ENCODE results near the gene RFXANK.
"Not testable (repeated sequence)": the region's sequence is repeated elsewhere in the genome, so short reads cannot be mapped to it uniquely, and the experiment has no call there.

The RFXANK gene

GRCh38 chr19:19206938-19207337 is 14.9 kb downstream of the RFXANK start:
- no peak for DNase-seq (ENCODE audit: low read depth)

- DNase-seq (ENCODE audit: low read depth): no peak
Measured at GRCh38 chr19:19207637-19208572, 15.8 kb downstream of the RFXANK start.

DNA sequence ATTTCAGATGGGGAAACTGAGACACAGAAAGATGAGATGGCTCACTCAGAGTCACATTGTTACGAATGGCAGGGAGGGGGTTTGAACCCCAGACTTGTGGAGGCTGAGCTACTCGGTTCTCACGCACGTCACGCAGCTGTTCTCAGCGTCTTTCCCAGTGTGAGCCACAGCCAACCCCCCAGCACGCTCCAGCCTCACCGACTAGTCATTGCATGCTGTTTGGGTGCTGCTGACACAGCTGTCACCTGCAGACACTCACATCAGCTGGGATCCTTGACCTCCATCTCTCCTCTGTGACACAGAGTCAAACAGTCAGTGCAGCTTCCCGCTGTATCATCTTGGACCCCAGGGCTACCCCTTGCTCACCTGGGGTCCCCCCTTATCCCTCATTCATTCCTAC is 17.3 kb downstream of the RFXANK start:
- no peak for DNase-seq (ENCODE audit: low read depth)

DNA sequence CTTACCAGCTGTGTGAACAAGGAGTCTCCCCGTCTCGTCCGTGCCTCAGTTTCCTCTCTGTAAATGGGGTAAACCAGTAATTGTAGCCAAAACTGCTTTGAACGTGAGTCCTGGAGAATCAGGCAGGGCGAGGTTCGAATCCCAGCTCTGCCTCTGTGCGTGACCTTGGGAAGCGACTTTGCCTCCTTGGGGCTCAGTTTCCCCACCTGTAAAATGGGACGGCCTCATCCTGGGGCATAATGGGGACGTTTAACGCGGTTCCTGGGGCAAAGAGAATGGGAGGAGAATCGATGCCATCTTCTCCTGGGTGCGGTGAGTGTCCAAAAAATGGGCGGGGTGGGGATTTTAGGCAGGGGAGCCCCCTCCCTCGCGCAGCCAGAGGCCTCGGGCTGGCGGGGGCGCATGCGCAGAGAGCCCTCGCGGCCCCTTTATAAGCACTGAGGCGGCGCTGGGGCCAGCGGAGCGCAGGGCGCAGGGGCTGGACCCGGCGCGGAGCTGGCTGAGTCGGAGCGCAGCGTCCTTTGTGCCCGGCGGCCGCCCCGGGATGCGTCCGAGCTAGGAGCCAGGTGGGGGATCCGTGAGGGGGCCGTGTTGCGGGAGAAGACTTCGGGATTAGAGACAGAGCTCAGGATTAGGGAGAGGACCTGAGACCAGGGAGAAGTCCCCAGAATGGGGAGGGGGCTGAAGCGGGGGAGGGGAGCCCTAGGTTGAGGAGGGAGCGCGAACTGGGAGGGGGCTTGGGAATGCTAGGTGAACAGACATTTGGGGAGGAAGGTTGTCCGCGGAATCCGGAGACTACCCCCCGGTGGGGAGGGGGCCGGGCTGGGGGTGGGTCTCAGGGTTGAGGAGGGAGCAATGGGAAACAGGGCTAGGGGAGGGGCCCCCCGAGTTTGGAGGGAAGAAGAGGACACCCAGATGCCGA is 19.7 kb downstream of the RFXANK start, which contains the start of gene NCAN:
TSS of gene NCAN (plus strand) at position 460 of the 922 bp plus-strand sequence. CDS start 4,996 bp downstream, outside the sequence.
- DNase-seq (ENCODE audit: low read depth): no peak

DNA sequence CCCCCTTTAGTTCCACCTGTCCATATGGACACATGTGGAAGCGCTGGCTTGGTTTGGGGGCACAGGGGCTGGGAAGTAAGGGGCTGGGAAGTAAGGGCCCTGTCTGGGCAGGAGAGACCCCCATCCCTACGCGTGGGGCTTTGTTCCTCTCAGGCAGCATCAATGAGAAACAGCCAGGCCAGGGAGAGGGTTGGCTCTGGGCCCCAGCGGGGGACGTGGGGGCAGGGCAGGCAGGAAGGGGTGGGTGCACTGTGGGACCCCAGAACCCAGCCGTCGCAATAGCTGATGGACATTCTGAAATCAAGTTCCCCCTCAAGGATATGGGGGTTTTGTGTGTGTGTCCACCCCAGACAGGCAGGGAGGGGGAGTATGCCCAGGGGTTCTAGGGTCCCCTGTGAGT is 20.9 kb downstream of the RFXANK start:
- DNase-seq (ENCODE audit: low read depth): no peak

DNA sequence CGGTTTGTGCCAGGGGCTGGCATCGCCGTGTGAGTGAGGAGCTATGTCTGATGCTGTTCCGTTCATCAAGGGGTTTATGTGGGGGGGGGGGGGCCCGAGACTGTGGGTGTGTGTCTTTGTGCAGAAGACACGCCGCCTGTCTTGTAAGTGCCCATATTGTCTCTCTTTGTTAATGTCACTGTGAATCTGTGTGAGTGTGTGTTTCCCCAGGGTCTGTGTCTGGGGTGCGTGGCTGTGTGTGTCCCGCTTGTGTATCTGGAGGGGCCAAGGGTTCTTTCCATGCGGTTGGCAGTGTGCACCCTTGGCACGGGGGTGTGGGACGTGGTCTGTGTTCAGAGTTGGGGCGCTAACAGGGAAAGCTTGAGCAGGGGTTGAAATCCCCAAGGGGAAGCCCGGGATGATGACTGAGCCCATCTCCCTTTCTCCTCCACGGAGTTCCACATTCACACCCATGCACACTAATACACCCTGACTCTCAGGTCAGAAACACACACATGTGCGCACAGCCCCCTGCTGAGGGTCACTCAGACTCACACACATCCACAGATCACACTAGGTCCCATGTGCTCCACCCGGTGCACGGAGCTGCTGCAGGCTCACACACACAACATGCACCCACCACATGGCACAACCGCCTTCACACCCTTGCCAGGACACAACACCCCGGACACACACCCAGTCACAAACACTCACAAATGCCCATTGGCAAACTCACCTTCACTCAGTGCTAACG is 21.5 kb downstream of the RFXANK start:
- DNase-seq (ENCODE audit: low read depth): no peak

DNA sequence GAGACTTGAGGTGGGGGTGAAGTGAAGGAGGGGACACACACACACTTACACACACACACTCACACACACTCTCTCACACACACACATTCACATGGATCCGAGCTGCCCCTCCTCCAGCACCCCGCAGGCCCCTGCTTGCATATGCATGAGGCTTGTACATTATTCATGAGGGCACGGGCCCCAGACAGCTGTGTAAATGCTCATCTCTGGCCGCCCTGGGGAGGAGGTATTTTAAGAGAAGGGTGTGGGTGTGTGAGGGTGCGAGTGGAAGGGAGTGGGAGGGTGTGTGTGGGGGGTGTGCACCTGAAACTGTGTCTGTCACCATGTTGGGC is 22.1 kb downstream of the RFXANK start:
- no peak for DNase-seq (ENCODE audit: low read depth)

- no peak for DNase-seq (ENCODE audit: low read depth)
Measured at GRCh38 chr19:19214892-19215291, 22.8 kb downstream of the RFXANK start.

- no peak for DNase-seq (ENCODE audit: low read depth)
Measured at GRCh38 chr19:19215792-19216191, 23.7 kb downstream of the RFXANK start.

DNA sequence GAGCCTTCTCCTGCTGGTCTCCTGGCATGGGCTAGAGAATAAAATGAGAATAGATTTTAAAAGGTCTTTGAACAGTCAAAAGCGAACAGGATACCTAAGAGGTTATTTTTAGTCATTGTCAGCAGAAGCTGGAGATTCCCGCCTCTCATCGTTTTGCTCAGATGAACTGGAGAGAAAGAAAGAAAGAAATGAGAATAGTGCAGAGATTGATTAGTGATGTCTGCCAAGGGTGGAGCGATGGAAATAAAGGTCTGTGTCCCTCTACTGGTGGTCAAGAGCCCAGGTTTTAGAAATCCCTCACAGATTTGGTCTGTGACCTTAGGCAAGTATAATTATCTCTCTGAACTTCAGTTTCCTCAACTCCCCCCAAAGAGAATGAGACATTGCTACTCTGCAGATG is 25.0 kb downstream of the RFXANK start:
- no peak for DNase-seq (ENCODE audit: low read depth)

- no peak for DNase-seq (ENCODE audit: low read depth)
Measured at GRCh38 chr19:19218911-19219310, 26.9 kb downstream of the RFXANK start.

DNA sequence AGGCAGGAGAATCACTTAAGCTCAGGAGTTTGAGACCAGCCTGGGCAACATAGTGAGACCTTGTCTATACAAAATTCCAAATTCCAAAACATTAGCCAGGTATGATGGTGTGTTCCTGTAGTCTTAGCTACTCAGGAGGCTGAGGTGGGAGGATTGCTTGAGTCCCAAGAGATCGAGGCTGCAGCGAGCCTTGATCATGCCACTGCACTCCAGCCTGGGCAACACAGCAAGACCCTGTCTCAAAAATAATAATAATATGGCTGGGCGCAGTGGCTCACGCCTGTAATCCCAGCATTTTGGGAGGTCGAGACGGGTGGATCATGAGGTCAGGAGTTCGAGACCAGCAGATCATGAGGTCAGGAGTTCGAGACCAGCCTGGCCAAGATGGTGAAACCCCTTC is 28.9 kb downstream of the RFXANK start:
- not testable (repeated sequence) for DNase-seq (ENCODE audit: low read depth)

DNA sequence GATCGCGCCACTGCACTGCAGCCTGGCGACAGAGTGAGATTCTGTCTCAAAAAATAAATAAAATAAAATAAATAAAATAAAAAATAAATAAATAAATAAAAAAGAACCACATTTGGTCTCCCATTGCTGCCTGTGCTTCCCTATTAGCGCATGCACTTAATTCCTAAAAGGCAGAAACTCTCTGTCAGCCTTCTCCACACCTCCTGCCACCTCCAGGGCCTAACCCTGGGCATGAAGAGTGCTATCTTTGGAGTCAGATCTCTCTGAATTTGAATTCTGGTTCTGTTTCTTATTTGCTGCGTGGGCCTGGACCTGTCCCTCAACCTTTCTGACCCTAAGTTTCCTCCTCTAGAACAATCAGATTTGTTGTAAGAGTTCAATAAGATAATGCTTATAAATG is 31.0 kb downstream of the RFXANK start:
- no peak for DNase-seq (ENCODE audit: low read depth)

DNA sequence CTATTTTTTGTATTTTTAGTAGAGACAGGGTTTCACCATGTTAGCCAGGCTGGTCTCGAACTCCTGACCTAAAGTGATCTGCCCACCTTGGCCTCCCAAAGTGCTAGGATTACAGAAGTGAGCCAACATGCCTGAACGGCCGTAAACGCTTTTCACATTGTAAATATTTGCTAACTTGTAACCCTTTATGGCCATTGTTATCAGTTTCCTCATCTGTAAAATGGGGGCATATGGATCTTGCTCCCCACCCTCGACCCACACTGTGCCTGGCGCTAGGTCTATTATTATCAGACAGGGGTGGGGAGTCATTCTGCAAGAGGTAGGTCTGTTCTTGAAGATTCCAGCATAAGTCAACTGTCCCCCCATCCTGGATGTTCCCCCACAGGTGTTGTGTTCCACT is 31.6 kb downstream of the RFXANK start:
- no peak for DNase-seq (ENCODE audit: low read depth)

DNA sequence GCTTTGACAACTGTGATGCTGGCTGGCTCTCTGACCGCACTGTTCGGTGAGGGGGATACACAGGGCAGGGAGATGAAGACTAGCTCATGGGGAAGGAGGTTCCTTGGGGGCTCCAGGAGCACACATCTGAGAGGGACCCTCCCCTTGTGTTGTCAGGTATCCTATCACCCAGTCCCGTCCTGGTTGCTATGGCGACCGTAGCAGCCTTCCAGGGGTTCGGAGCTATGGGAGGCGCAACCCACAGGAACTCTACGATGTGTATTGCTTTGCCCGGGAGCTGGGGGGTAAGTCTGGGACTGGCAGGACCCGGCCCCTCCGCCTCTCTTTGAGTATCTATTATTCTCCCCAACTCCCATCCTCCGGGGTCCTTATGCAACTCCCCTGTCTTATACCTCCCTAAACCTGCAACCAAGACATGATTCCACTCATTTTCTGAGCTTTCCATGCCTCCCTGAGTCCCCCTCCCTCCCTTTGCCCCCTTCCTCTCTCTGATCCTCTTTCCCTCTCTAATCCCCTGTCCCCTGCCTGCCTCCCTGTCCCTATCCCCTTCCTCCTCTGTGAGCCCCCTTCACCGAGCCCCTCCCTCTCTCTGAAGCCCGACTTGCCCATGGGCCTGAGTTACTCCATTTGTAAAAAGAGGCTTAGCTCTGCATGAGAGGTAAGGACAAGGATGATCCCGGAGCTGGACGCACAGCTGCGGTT is 32.2 kb downstream of the RFXANK start:
- DNase-seq (ENCODE audit: low read depth): no peak

DNA sequence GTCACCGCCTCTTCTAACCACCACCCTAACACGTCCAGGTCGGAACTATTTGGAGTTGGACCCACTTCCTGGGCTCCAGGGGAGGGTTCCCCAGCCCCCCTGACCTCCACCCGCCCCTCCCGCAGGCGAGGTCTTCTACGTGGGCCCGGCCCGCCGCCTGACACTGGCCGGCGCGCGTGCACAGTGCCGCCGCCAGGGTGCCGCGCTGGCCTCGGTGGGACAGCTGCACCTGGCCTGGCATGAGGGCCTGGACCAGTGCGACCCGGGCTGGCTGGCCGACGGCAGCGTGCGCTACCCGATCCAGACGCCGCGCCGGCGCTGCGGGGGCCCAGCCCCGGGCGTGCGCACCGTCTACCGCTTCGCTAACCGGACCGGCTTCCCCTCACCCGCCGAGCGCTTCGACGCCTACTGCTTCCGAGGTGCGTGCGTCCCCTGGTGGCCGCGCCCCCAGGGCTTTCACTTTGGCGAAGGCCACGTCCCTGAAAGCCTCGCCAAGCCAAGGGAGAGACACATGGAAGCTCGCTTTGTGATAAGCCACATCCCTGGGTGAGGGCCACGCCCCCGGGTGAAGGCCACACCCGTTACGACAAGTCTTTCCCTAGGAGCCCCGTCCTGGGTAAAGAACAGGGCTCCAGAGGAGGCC is 32.9 kb downstream of the RFXANK start:
- DNase-seq (ENCODE audit: low read depth): no peak

DNA sequence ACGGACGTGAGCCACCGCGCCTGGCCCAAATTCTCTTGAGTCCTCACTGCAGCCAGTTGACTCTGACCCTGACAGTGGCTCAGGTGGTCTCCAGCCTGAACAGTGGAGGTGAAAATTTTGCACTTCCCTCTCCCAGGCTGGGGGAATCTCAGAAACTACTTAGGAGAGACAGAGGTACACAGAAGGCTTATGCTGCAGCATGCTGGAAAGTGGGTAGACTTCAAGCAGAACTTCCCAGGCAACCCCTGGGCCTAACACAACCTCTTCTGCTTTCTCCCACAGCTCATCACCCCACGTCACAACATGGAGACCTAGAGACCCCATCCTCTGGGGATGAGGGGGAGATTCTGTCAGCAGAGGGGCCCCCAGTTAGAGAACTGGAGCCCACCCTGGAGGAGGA is 34.1 kb downstream of the RFXANK start:
- DNase-seq (ENCODE audit: low read depth): no peak

- no peak for DNase-seq (ENCODE audit: low read depth)
Measured at GRCh38 chr19:19226663-19227062, 34.6 kb downstream of the RFXANK start.

GRCh38 chr19:19227217-19227616 is 35.2 kb downstream of the RFXANK start:
- DNase-seq (ENCODE audit: low read depth): no peak

GRCh38 chr19:19229701-19230100 is 37.6 kb downstream of the RFXANK start:
- no peak for DNase-seq (ENCODE audit: low read depth)

DNA sequence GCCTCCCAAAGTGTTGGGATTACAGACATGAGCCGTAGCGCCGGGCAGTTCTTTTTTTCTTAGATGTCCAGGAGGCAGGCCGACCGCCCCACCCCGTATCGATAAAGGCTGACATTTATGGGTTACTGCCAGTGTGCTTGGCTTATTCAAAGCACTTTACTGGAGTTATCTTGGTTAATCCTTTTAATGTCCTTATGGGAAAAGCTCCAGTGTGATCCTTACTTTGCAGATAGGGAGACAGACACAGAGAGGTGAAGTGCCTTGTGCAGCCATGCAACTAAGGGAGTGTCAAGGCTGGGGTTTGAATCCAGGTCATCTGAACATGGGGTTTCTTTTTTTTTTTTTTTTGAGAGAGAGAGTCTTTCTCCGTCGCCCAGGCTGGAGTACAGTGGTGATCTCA is 38.9 kb downstream of the RFXANK start:
- no peak for DNase-seq (ENCODE audit: low read depth)
